SK-N-SH treated with all-trans-retinoic acid at 6 μM for 48 hours (cell line): Measurements from ENCODE around the gene FRMD5.

Source experiments
- ATAC-seq: fragments of 200-7000 bp; cut with Tn5 transposase; 3 replicates; pipeline ENCODE4 v1.9.1; 2020; ENCODE audit warnings: mild to moderate bottlenecking, moderate library complexity
- ARNTL ChIP-seq: fragments of 450-650 bp; formaldehyde crosslinking; IDR thresholded peaks from 2 replicates; pipeline ENCODE4 v1.5.0; 2020; ENCODE audit warnings: low read depth, mild to moderate bottlenecking, moderate library complexity, borderline replicate concordance
- BACH2 ChIP-seq: fragments of 250-450 bp; sonication (Bioruptor Pico); IDR thresholded peaks from 2 replicates; pipeline ENCODE4 v1.9.0; 2021; ENCODE audit warnings: mild to moderate bottlenecking, borderline replicate concordance
- CREB5 ChIP-seq: fragments of 250-450 bp; sonication (Bioruptor Pico); IDR thresholded peaks from 2 replicates; pipeline ENCODE4 v1.5.1; 2020; ENCODE audit warnings: low read depth, mild to moderate bottlenecking, moderate library complexity
- CSDC2 ChIP-seq: fragments of 250-450 bp; sonication (Bioruptor Pico); IDR thresholded peaks from 2 replicates; pipeline ENCODE4 v1.5.0; 2020; ENCODE audit warnings: mild to moderate bottlenecking, moderate library complexity
- ESRRG ChIP-seq: fragments of 250-450 bp; sonication (Bioruptor Pico); IDR thresholded peaks from 2 replicates; pipeline ENCODE4 v1.6.1; 2021; ENCODE audit warnings: mild to moderate bottlenecking
- GLIS3 ChIP-seq: fragments of 250-450 bp; sonication (Bioruptor Pico); IDR thresholded peaks from 2 replicates; pipeline ENCODE4 v1.5.0; 2020; ENCODE audit warnings: mild to moderate bottlenecking, moderate library complexity
- ISL1 ChIP-seq: fragments of 250-450 bp; sonication (Bioruptor Pico); IDR thresholded peaks from 2 replicates; pipeline ENCODE4 v2.1.2; 2022; ENCODE audit warnings: mild to moderate bottlenecking, moderate library complexity
- OSR1 ChIP-seq: fragments of 250-450 bp; sonication (Bioruptor Pico); IDR thresholded peaks from 2 replicates; pipeline ENCODE4 v1.8.0; 2022; ENCODE audit warnings: moderate library complexity, mild to moderate bottlenecking, inconsistent platforms
- PATZ1 ChIP-seq: fragments of 250-450 bp; sonication (Bioruptor Pico); IDR thresholded peaks from 2 replicates; pipeline ENCODE4 v1.8.0; 2020; ENCODE audit warnings: mild to moderate bottlenecking, moderate library complexity, borderline replicate concordance
- POU6F1 ChIP-seq: fragments of 250-450 bp; sonication (Bioruptor Pico); IDR thresholded peaks from 2 replicates; pipeline ENCODE4 v1.8.0; 2021; ENCODE audit warnings: low read depth, mild to moderate bottlenecking, moderate library complexity, borderline replicate concordance
- PPARA ChIP-seq: fragments of 250-450 bp; sonication (Bioruptor Pico); IDR thresholded peaks from 2 replicates; pipeline ENCODE4 v1.5.0; 2020; ENCODE audit warnings: mild to moderate bottlenecking, borderline replicate concordance
- RARB ChIP-seq: fragments of 250-450 bp; sonication (Bioruptor Pico); IDR thresholded peaks from 2 replicates; pipeline ENCODE4 v1.8.0; 2021; ENCODE audit warnings: mild to moderate bottlenecking, moderate library complexity
- SNAI2 ChIP-seq: fragments of 250-450 bp; sonication (Bioruptor Pico); IDR thresholded peaks from 2 replicates; pipeline ENCODE4 v1.5.0; 2020; ENCODE audit warnings: mild to moderate bottlenecking, moderate library complexity
- TCF4 ChIP-seq: fragments of 250-450 bp; sonication (Bioruptor Pico); IDR thresholded peaks from 2 replicates; pipeline ENCODE4 v1.8.0; 2021; ENCODE audit warnings: mild to moderate bottlenecking, moderate library complexity, borderline replicate concordance
- TOX ChIP-seq: fragments of 250-450 bp; sonication (Bioruptor Pico); IDR thresholded peaks from 2 replicates; pipeline ENCODE4 v1.8.0; 2021; ENCODE audit warnings: mild to moderate bottlenecking, moderate library complexity, borderline replicate concordance
- TSHZ2 ChIP-seq: fragments of 250-450 bp; sonication (Bioruptor Pico); IDR thresholded peaks from 2 replicates; pipeline ENCODE4 v1.5.0; 2020; ENCODE audit warnings: mild to moderate bottlenecking, moderate library complexity
- ZC3H10 ChIP-seq: fragments of 250-450 bp; sonication (Bioruptor Pico); IDR thresholded peaks from 2 replicates; pipeline ENCODE4 v1.5.1; 2021; ENCODE audit warnings: mild to moderate bottlenecking, moderate library complexity
- ZFP3 ChIP-seq: fragments of 250-450 bp; sonication (Bioruptor Pico); IDR thresholded peaks from 2 replicates; pipeline ENCODE4 v1.5.0; 2020; ENCODE audit warnings: mild to moderate bottlenecking, moderate library complexity
- ZFP30 ChIP-seq: fragments of 450-650 bp; formaldehyde crosslinking; IDR thresholded peaks from 2 replicates; pipeline ENCODE4 v1.5.0; 2022; ENCODE audit warnings: mild to moderate bottlenecking, moderate library complexity
- ZNF70 ChIP-seq: fragments of 450-650 bp; formaldehyde crosslinking; IDR thresholded peaks from 2 replicates; pipeline ENCODE4 v1.5.0; 2020; ENCODE audit warnings: mild to moderate bottlenecking, moderate library complexity
- ZNF8 ChIP-seq: fragments of 450-650 bp; formaldehyde crosslinking; IDR thresholded peaks from 2 replicates; pipeline ENCODE4 v1.5.0; 2020; ENCODE audit warnings: mild to moderate bottlenecking, moderate library complexity
- TF ChIP-seq, protein P1 (sequence below): fragments of 250-450 bp; sonication (Bioruptor Pico); IDR thresholded peaks from 2 replicates; pipeline ENCODE4 v1.5.1; 2021; ENCODE audit warnings: mild to moderate bottlenecking, moderate library complexity

The FRMD5 gene

DNA sequence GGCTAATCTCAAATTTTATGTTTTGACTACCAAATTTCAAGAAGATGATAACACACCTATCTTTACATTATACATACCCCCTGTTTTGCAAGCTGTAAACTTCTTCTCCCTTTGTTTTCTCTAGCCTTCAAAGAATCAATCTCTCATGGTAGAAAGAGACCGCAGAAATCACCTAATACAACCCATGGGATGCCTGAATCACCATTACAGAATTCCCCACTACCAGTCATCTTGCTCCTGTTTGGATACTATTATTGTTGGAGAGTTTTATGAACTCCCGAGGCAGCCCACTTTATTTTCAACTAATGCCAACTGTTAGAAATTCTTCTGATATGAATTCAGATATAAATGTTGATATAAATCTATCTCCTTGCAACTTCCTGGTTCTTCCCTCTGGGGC, 110.9 kb downstream of the FRMD5 start:
- no peak for ATAC-seq
- TF ChIP-seq ZFP30 (CRISPR knock-in tag), result no peak
- TF ChIP-seq PPARA, result no peak
- no peak for TF ChIP-seq RARB
- TF ChIP-seq BACH2 (CRISPR knock-in tag), result no peak
- no peak for TF ChIP-seq SNAI2 (CRISPR knock-in tag)

DNA sequence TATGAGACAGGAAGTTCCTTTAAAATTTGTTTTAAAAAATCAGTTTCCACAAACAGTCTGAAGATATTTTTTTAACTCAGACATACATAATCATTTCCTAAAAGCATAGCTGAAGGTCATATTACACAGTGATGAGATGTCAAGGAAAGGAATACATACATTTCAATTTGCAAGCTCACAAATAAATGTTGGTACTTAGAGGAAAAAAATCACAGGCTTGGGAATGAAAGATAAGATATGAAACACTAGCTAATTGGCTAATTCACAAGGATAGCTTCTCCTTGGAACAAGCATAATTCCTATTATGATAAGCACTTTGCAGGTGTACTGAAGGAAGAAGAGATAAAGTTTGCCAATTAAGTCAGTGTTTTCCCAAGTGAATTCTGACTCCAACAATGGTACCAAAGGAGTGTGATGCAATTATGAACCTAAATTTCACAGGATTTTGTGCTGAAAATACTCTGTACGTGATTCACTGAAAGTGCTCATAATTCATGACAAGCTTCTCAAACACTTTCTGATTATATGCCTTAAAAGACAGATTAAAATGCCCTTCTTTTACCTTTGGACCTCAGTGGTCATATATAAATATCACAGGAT, 112.4 kb downstream of the FRMD5 start:
- peak; percentile 38; the same call in 2 of the 3 replicates for ATAC-seq
- TF ChIP-seq CREB5 (CRISPR knock-in tag), result no peak
- no peak for TF ChIP-seq TOX (CRISPR knock-in tag)
- no peak for TF ChIP-seq ZFP3
- no peak for TF ChIP-seq ZFP30 (CRISPR knock-in tag)
- no peak for TF ChIP-seq CSDC2 (CRISPR knock-in tag)
- TF ChIP-seq PPARA, result no peak
- TF ChIP-seq ZNF70 (CRISPR knock-in tag), result no peak
- TF ChIP-seq OSR1, result no peak
- TF ChIP-seq ZNF8 (CRISPR knock-in tag), result no peak
- TF ChIP-seq RARB, result no peak
- no peak for TF ChIP-seq POU6F1 (CRISPR knock-in tag)
- no peak for TF ChIP-seq GLIS3 (CRISPR knock-in tag)
- no peak for TF ChIP-seq ESRRG
- TF ChIP-seq, all 23 proteins: peak for 0

GRCh38 chr15:44081026-44082013, 113.8 kb downstream of the FRMD5 start:
- TF ChIP-seq ZFP30 (CRISPR knock-in tag), result no peak
- TF ChIP-seq BACH2 (CRISPR knock-in tag), result no peak
- no peak for TF ChIP-seq TOX (CRISPR knock-in tag)
- TF ChIP-seq TSHZ2 (CRISPR knock-in tag), result no peak
- TF ChIP-seq PPARA, result no peak
- TF ChIP-seq ISL1 (CRISPR knock-in tag), result no peak
- TF ChIP-seq TCF4, result no peak
- no peak for TF ChIP-seq POU6F1 (CRISPR knock-in tag)
- no peak for TF ChIP-seq PATZ1
- TF ChIP-seq ZNF8 (CRISPR knock-in tag), result no peak
- no peak for TF ChIP-seq ZC3H10 (CRISPR knock-in tag)
- TF ChIP-seq CREB5 (CRISPR knock-in tag), result no peak
- TF ChIP-seq ARNTL (CRISPR knock-in tag), result no peak
- TF ChIP-seq, protein P1, sequence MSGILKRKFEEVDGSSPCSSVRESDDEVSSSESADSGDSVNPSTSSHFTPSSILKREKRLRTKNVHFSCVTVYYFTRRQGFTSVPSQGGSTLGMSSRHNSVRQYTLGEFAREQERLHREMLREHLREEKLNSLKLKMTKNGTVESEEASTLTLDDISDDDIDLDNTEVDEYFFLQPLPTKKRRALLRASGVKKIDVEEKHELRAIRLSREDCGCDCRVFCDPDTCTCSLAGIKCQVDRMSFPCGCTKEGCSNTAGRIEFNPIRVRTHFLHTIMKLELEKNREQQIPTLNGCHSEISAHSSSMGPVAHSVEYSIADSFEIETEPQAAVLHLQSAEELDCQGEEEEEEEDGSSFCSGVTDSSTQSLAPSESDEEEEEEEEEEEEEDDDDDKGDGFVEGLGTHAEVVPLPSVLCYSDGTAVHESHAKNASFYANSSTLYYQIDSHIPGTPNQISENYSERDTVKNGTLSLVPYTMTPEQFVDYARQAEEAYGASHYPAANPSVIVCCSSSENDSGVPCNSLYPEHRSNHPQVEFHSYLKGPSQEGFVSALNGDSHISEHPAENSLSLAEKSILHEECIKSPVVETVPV (CRISPR knock-in tag), result no peak
- no peak for TF ChIP-seq GLIS3 (CRISPR knock-in tag)
- TF ChIP-seq ZNF70 (CRISPR knock-in tag), result no peak
- no peak for TF ChIP-seq CSDC2 (CRISPR knock-in tag)
- no peak for TF ChIP-seq SNAI2 (CRISPR knock-in tag)
- no peak for TF ChIP-seq OSR1
- TF ChIP-seq ZFP3, result no peak
- peak; percentile 25; the same call in 2 of the 3 replicates for ATAC-seq
